HepG2 (cell line): ENCODE results near the gene RIPOR3. TPM values are rescaled to one million over a fixed set of nuclear protein-coding genes. Genes with fewer than 3 reads are reported as not detected.

Experiments used
- ADNP ChIP-seq: sonication (generic); formaldehyde crosslinking; IDR thresholded peaks from 2 replicates; pipeline ENCODE4 v1.4.0; 2020; ENCODE audit warnings: missing genetic modification reagents
- ATAD3A ChIP-seq: sonication (generic); formaldehyde crosslinking; IDR thresholded peaks from 2 replicates; pipeline ENCODE4 v1.4.0; 2020; ENCODE audit warnings: missing genetic modification reagents
- BORCS8-MEF2B ChIP-seq: sonication (generic); formaldehyde crosslinking; IDR thresholded peaks from 2 replicates; pipeline ENCODE4 v1.8.0; 2022; ENCODE audit warnings: mild to moderate bottlenecking, missing genetic modification reagents
- CREM ChIP-seq, 2 experiments: sonication (generic) in 1 of 2; formaldehyde crosslinking in 1 of 2; IDR thresholded peaks; 2 replicates each; pipeline versions ENCODE4 v1.4.0 to v1.6.1; 2016 to 2020; ENCODE audit warnings: antibody characterized with exemption in 1 of 2, mild to moderate bottlenecking in 1 of 2, missing genetic modification reagents in 1 of 2
- DMTF1 ChIP-seq: sonication (generic); formaldehyde crosslinking; IDR thresholded peaks from 2 replicates; pipeline ENCODE4 v1.4.0; 2020; ENCODE audit warnings: mild to moderate bottlenecking, missing genetic modification reagents
- FOXP1 ChIP-seq, 2 experiments: fragments of 450-650 bp in 1 of 2; IDR thresholded peaks; 2 replicates each; pipeline ENCODE4 v1.6.1; 2017 to 2018; ENCODE audit warnings: antibody characterized with exemption in 1 of 2
- KAT8 ChIP-seq: IDR thresholded peaks from 2 replicates; pipeline ENCODE4 v1.6.1; 2016; ENCODE audit warnings: missing genetic modification reagents, missing compliant biosample characterization
- LBX2 ChIP-seq: sonication (generic); formaldehyde crosslinking; IDR thresholded peaks from 2 replicates; pipeline ENCODE4 v1.5.0; 2020; ENCODE audit warnings: missing genetic modification reagents, mild to moderate bottlenecking, borderline replicate concordance
- PATZ1 ChIP-seq: sonication (generic); formaldehyde crosslinking; IDR thresholded peaks from 2 replicates; pipeline ENCODE4 v1.4.0; 2020; ENCODE audit warnings: missing genetic modification reagents
- POLR2AphosphoS2 ChIP-seq: IDR thresholded peaks from 2 replicates; pipeline ENCODE4 v1.6.1; 2011; ENCODE audit warnings: low read depth, low read length, improper control_type of control experiment
- PTBP1 ChIP-seq: fragments of 200-400 bp; formaldehyde crosslinking; IDR thresholded peaks from 2 replicates; pipeline ENCODE4 v1.6.1; 2018; ENCODE audit warnings: low read length, low read depth; ENCODE audit not compliant: poor library complexity, severe bottlenecking
- SMC3 ChIP-seq: IDR thresholded peaks from 2 replicates; pipeline ENCODE4 v1.6.1; 2011; ENCODE audit warnings: low read length, improper control_type of control experiment
- TRIM22 ChIP-seq: fragments of 450-650 bp; IDR thresholded peaks from 2 replicates; pipeline ENCODE4 v1.6.1; 2017
- TSC22D2 ChIP-seq: sonication (generic); formaldehyde crosslinking; IDR thresholded peaks from 2 replicates; pipeline ENCODE4 v1.5.1; 2020; ENCODE audit warnings: missing genetic modification reagents, mild to moderate bottlenecking, borderline replicate concordance
- ZNF12 ChIP-seq: sonication (generic); formaldehyde crosslinking; IDR thresholded peaks from 2 replicates; pipeline ENCODE4 v1.5.0; 2020; ENCODE audit warnings: missing genetic modification reagents
- ZNF263 ChIP-seq: sonication (generic); formaldehyde crosslinking; IDR thresholded peaks from 2 replicates; pipeline ENCODE4 v1.4.0; 2020; ENCODE audit warnings: missing genetic modification reagents
- ZNF281 ChIP-seq: sonication (generic); formaldehyde crosslinking; IDR thresholded peaks from 2 replicates; pipeline ENCODE4 v1.4.0; 2020; ENCODE audit warnings: missing genetic modification reagents, borderline replicate concordance
- ZNF556 ChIP-seq: sonication (generic); formaldehyde crosslinking; IDR thresholded peaks from 2 replicates; pipeline ENCODE4 v1.4.0; 2020; ENCODE audit warnings: mild to moderate bottlenecking, missing genetic modification reagents, borderline replicate concordance
- ZNF678 ChIP-seq: sonication (generic); formaldehyde crosslinking; IDR thresholded peaks from 2 replicates; pipeline ENCODE4 v1.4.0; 2020; ENCODE audit warnings: mild to moderate bottlenecking, missing genetic modification reagents
- ZNF75D ChIP-seq: sonication (generic); formaldehyde crosslinking; IDR thresholded peaks from 2 replicates; pipeline ENCODE4 v1.8.1; 2023; ENCODE audit warnings: missing genetic modification reagents, mild to moderate bottlenecking, borderline replicate concordance
- polyA plus RNA-seq, 8 experiments: library from polyadenylated mRNA; depleted of rRNA in 3 of 8; stranded (reverse) in 7 of 8; unstranded in 1 of 8; fragments of >200 nt; fragmentation: Illumina TruSeq in 4 of 8; extraction: Trizol in 4 of 8; gene quantifications; 2 replicates each; pipeline versions ENCODE4 v1.2.1 to v1.2.3, GENCODE V29; 2011 to 2016; ENCODE audit warnings: low read depth in 4 of 8, missing spikeins in 1 of 8, mixed read lengths in 1 of 8; ENCODE audit not compliant: insufficient read depth in 1 of 8
- total RNA-seq, 5 experiments: library from RNA; depleted of rRNA; stranded (reverse); fragments of >200 nt; fragmentation: Illumina TruSeq; extraction: Trizol; gene quantifications; 2 replicates each; pipeline ENCODE4 v1.2.3, GENCODE V29; 2016; ENCODE audit warnings: low read depth in 1 of 5

RIPOR3 gene
- total and polyA plus RNA-seq, 2 of the 13 experiments (the other 11 are each of a cell fraction or from before 2014, with no cell fraction given): 0.18 TPM; not detected in 1

GRCh38 chr20:50729901-50730764 lies 38.8 kb upstream of the RIPOR3 start (continued):
- no peak for TF ChIP-seq LBX2 (CRISPR knock-in tag)
- no peak for TF ChIP-seq ZNF281 (CRISPR knock-in tag)
- no peak for TF ChIP-seq ZNF556
- TF ChIP-seq CREM (IDR thresholded peaks at IDR 0.05): peak; percentile 57; the same call in 1 of the 2 replicates
- no peak for TF ChIP-seq CREM (CRISPR knock-in tag; IDR thresholded peaks at IDR 0.05)
- TF ChIP-seq ZNF75D (CRISPR knock-in tag): 0 out of 2 replicates have a peak, but pooled peaks have one; percentile 61
- peak; percentile 86; the same call in 1 of the 2 replicates for TF ChIP-seq ZNF678 (CRISPR knock-in tag)
- no peak for TF ChIP-seq ADNP (CRISPR knock-in tag)
- no peak; the same call in 1 of the 2 replicates for TF ChIP-seq BORCS8-MEF2B (CRISPR knock-in tag)
- TF ChIP-seq FOXP1 (IDR thresholded peaks at IDR 0.05): no peak
- TF ChIP-seq FOXP1 (CRISPR knock-in tag; IDR thresholded peaks at IDR 0.05): no peak
- TF ChIP-seq POLR2AphosphoS2: no peak
- TF ChIP-seq TSC22D2: no peak
- no peak for TF ChIP-seq PATZ1 (CRISPR knock-in tag)
- 0 out of 2 replicates have a peak, but pooled peaks have one; percentile 44 for TF ChIP-seq DMTF1 (CRISPR knock-in tag)
- no peak for TF ChIP-seq KAT8 (CRISPR knock-in tag)
- TF ChIP-seq SMC3: no peak
- no peak for TF ChIP-seq TRIM22
- TF ChIP-seq ATAD3A (CRISPR knock-in tag): no peak
- 0 out of 2 replicates have a peak, but pooled peaks have one; percentile 8 for TF ChIP-seq ZNF263 (CRISPR knock-in tag)
- TF ChIP-seq ZNF12 (CRISPR knock-in tag): no peak
- no peak for TF ChIP-seq PTBP1
